Nephron (organoid): ENCODE results near the gene SUPV3L1.
A peak's percentile ranks its signal among the peaks of the same experiment; 100 is the strongest.

ENCODE experiments used
- H3K27ac Mint-ChIP-seq, 3 experiments: 2 replicates each; pipeline ENCODE4 v1.8.0; 2020; ENCODE audit warnings: mixed read lengths in 3 of 3, mild to moderate bottlenecking in 2 of 3, moderate library complexity in 1 of 3
- H3K27me3 Mint-ChIP-seq: 2 replicates; pipeline ENCODE4 v1.8.0; 2021; ENCODE audit warnings: low read depth, mild to moderate bottlenecking, moderate library complexity, mixed read lengths
- H3K36me3 Mint-ChIP-seq: 2 replicates; pipeline ENCODE4 v1.8.0; 2020; ENCODE audit warnings: low read depth, mixed read lengths
- H3K4me1 Mint-ChIP-seq: 2 replicates; pipeline ENCODE4 v1.8.0; 2020; ENCODE audit warnings: mixed read lengths
- H3K4me3 Mint-ChIP-seq, 3 experiments: 2 replicates each; pipeline ENCODE4 v1.8.0; 2020; ENCODE audit warnings: mild to moderate bottlenecking in 3 of 3, mixed read lengths in 3 of 3, moderate library complexity in 2 of 3
- H3K9me3 Mint-ChIP-seq: 2 replicates; pipeline ENCODE4 v1.8.0; 2020; ENCODE audit warnings: mixed read lengths
- CTCF ChIP-seq, 3 experiments: fragments of 200-600 bp; sonication (generic); IDR thresholded peaks; one replicate each; pipeline ENCODE4 v1.5.0; 2021; ENCODE audit warnings: antibody characterized with exemption in 3 of 3; ENCODE audit not compliant: unreplicated experiment in 3 of 3

Gene SUPV3L1

GRCh38 chr10:69209787-69210484 lies 29.9 kb downstream of the SUPV3L1 start:
- Mint-ChIP-seq H3K9me3 (peaks cover 10% of the 10 kb centered on the region), H3K27me3 (no peaks in the 10 kb centered on the region), H3K4me3 (no peak overlapping the region), H3K27ac (no peak overlapping the region), H3K4me1 (no peaks in the 10 kb centered on the region), H3K36me3 (peaks cover 31% of the 10 kb centered on the region)
- no peak for TF ChIP-seq CTCF (IDR thresholded peaks at IDR 0.05; ENCODE audit: unreplicated experiment in 3 of 3)

GRCh38 chr10:69211104-69211503 lies 31.1 kb downstream of the SUPV3L1 start:
- H3K9me3 Mint-ChIP-seq: peaks cover 10% of the 10 kb centered on the region
- H3K27ac Mint-ChIP-seq: peak overlapping the region in 1 of 3 experiments; percentile 26
- peaks cover 24% of the 10 kb centered on the region for H3K36me3 Mint-ChIP-seq
- H3K27me3 Mint-ChIP-seq: no peaks in the 10 kb centered on the region
- no peak overlapping the region for H3K4me3 Mint-ChIP-seq
- peaks cover 4% of the 10 kb centered on the region for H3K4me1 Mint-ChIP-seq
- no peak for TF ChIP-seq CTCF (IDR thresholded peaks at IDR 0.05; ENCODE audit: unreplicated experiment in 3 of 3)

GRCh38 chr10:69211524-69211923 lies 31.5 kb downstream of the SUPV3L1 start:
- Mint-ChIP-seq H3K27me3 (no peaks in the 10 kb centered on the region), H3K27ac (no peak overlapping the region), H3K4me3 (no peak overlapping the region), H3K9me3 (peaks cover 10% of the 10 kb centered on the region), H3K4me1 (peaks cover 5% of the 10 kb centered on the region), H3K36me3 (peaks cover 20% of the 10 kb centered on the region)
- no peak for TF ChIP-seq CTCF (IDR thresholded peaks at IDR 0.05; ENCODE audit: unreplicated experiment in 3 of 3)

GRCh38 chr10:69213591-69214311 lies 33.7 kb downstream of the SUPV3L1 start:
- Mint-ChIP-seq H3K9me3 (peaks cover 10% of the 10 kb centered on the region), H3K4me3 (no peak overlapping the region), H3K4me1 (peaks cover 5% of the 10 kb centered on the region), H3K27ac (no peak overlapping the region), H3K36me3 (peaks cover 6% of the 10 kb centered on the region), H3K27me3 (no peaks in the 10 kb centered on the region)
- no peak for TF ChIP-seq CTCF (IDR thresholded peaks at IDR 0.05; ENCODE audit: unreplicated experiment in 3 of 3)

GRCh38 chr10:69214666-69215131 lies 34.7 kb downstream of the SUPV3L1 start:
- Mint-ChIP-seq H3K27me3 (no peaks in the 10 kb centered on the region), H3K4me1 (peaks cover 5% of the 10 kb centered on the region), H3K9me3 (peaks cover 10% of the 10 kb centered on the region), H3K27ac (no peak overlapping the region), H3K4me3 (no peak overlapping the region), H3K36me3 (no peaks in the 10 kb centered on the region)
- TF ChIP-seq CTCF (IDR thresholded peaks at IDR 0.05; ENCODE audit: unreplicated experiment in 3 of 3): no peak
